ENCODE measurements around the gene WFDC5.

Gene WFDC5

DNA sequence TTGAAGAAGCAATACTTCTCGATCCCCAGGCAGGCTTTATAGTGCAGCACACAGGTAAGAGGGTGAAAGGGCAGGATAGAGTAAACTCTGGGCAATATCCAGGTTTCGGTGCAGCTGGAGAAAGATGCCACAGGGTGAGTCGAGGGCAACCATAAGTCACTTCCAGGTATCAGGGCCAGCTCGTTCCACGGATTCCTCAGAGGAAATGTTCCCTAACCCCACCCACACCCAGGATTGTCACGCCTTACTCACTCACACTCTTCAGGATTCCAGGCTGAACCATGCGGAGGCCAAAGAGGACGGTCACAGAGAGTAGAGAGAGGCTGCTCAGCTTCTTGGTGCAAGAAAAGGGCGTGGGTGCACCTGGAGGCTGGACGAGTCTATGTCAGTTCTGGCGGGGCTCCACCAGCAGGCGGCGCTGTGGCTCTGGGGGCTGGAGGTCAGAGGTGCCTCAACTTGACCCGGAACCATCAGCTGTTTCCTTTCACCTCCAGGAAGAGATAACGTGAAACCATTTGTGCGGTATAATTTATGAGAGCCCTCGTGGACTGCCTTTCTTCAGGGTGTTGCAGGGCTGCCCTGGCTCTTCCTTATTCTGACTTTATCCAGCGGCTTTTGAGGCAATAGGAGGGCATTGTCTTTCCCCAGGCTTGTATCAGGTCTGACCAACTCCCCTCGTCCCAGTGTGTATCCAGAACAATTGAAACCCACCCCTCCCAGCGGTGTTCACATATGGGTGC is 23.8 kb upstream of the WFDC5 start:
- peaks cover 2% of the 10 kb centered on the region for H3K9me3 ChIP-seq (ENCODE audit: insufficient read depth, low read depth, low read length)
- H3K79me1 ChIP-seq (ENCODE audit: low read length), result no peaks in the 10 kb centered on the region
- H3K18ac ChIP-seq (ENCODE audit: low read length), result no peak overlapping the region
- no peak overlapping the region for H2AK5ac ChIP-seq (ENCODE audit: low read length)
- WGBS (ENCODE audit: extremely low coverage, insufficient coverage, insufficient read length), result no CpG with 5 or more reads among the region's 20 CpGs
- H3K4me1 ChIP-seq (ENCODE audit: control insufficient read depth in 1 of 2, insufficient read depth in 2 of 2, low read length in 2 of 2), result no peaks in the 10 kb centered on the region
- peak; percentile 87 to 92 for DNase-seq
- H2BK5ac ChIP-seq (ENCODE audit: low read depth, low read length, poor library complexity), result no peak overlapping the region
- H3K4me2 ChIP-seq (ENCODE audit: low read length), result no peak overlapping the region
- no peak overlapping the region for H3K9ac ChIP-seq (ENCODE audit: low read length)
- no peak overlapping the region for H3K23ac ChIP-seq (ENCODE audit: low read length)
- H4K8ac ChIP-seq (ENCODE audit: low read depth, low read length), result no peak overlapping the region
- no peak overlapping the region for H3K27ac ChIP-seq (ENCODE audit: low read depth, low read length)
- H3K27me3 ChIP-seq (ENCODE audit: insufficient read depth, low read length), result no peaks in the 10 kb centered on the region
- no peak overlapping the region for H4K91ac ChIP-seq (ENCODE audit: low read depth, low read length)
- no peak overlapping the region for H4K12ac ChIP-seq (ENCODE audit: low read depth, low read length)
- H3K4ac ChIP-seq (ENCODE audit: low read depth, low read length), result no peak overlapping the region
- no peaks in the 10 kb centered on the region for H3K36me3 ChIP-seq (ENCODE audit: control insufficient read depth in 1 of 2, insufficient read depth in 2 of 2, low read length in 2 of 2)
- H2BK120ac ChIP-seq (ENCODE audit: insufficient read depth, low read length, poor library complexity), result no peak overlapping the region
- no peak overlapping the region for H2AFZ ChIP-seq (ENCODE audit: insufficient read depth, low read length, poor library complexity)
- no peak overlapping the region for H3K4me3 ChIP-seq (ENCODE audit: low read depth, low read length)
- no peak overlapping the region for H3K14ac ChIP-seq (ENCODE audit: low read length)
- H2BK12ac ChIP-seq (ENCODE audit: low read length), result no peak overlapping the region
- no peaks in the 10 kb centered on the region for H3K79me2 ChIP-seq (ENCODE audit: control insufficient read depth, insufficient read depth, low read length, poor library complexity)

DNA sequence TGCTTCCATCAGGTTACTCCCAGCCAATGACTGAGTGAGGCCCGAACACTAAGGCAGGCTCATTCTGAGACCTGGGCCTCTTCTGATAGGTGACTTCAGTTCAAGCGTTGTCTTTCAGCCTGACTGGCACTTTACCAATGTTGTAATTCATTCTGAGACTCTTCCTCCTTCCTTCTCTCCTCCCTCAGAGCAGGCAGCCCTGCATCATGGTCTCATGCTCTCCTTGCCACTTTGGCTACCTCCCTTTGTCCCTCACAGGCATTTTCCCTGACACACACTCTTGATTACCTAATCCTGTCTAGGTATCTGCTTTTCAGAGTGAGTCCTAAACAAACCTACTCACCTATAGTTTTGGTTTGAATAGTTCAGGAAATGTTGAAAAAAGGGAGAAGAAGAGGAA is 21.9 kb upstream of the WFDC5 start:
- Histone ChIP-seq H3K36me3 (ENCODE audit: control insufficient read depth in 1 of 2, insufficient read depth in 2 of 2, low read length in 2 of 2) (no peaks in the 10 kb centered on the region), H3K18ac (ENCODE audit: low read length) (no peak overlapping the region), H3K9ac (ENCODE audit: low read length) (no peak overlapping the region), H3K9me3 (ENCODE audit: insufficient read depth, low read depth, low read length) (no peaks in the 10 kb centered on the region), H2BK5ac (ENCODE audit: low read depth, low read length, poor library complexity) (no peak overlapping the region), H3K4me2 (ENCODE audit: low read length) (no peak overlapping the region), H2BK120ac (ENCODE audit: insufficient read depth, low read length, poor library complexity) (no peak overlapping the region), H3K79me2 (ENCODE audit: control insufficient read depth, insufficient read depth, low read length, poor library complexity) (no peaks in the 10 kb centered on the region), H3K4me3 (ENCODE audit: low read depth, low read length) (no peak overlapping the region), H2AK5ac (ENCODE audit: low read length) (no peak overlapping the region), H3K4me1 (ENCODE audit: control insufficient read depth in 1 of 2, insufficient read depth in 2 of 2, low read length in 2 of 2) (no peaks in the 10 kb centered on the region), H3K79me1 (ENCODE audit: low read length) (no peaks in the 10 kb centered on the region), H3K23ac (ENCODE audit: low read length) (no peak overlapping the region), H4K8ac (ENCODE audit: low read depth, low read length) (no peak overlapping the region), H4K12ac (ENCODE audit: low read depth, low read length) (no peak overlapping the region), H2AFZ (ENCODE audit: insufficient read depth, low read length, poor library complexity) (no peak overlapping the region), H2BK12ac (ENCODE audit: low read length) (no peak overlapping the region), H3K14ac (ENCODE audit: low read length) (no peak overlapping the region), H3K27ac (ENCODE audit: low read depth, low read length) (no peak overlapping the region), H3K4ac (ENCODE audit: low read depth, low read length) (no peak overlapping the region), H3K27me3 (ENCODE audit: insufficient read depth, low read length) (no peaks in the 10 kb centered on the region), H4K91ac (ENCODE audit: low read depth, low read length) (no peak overlapping the region)
- no CpG with 5 or more reads among the region's 2 CpGs for WGBS (ENCODE audit: extremely low coverage, insufficient coverage, insufficient read length)
- no peak for DNase-seq

DNA sequence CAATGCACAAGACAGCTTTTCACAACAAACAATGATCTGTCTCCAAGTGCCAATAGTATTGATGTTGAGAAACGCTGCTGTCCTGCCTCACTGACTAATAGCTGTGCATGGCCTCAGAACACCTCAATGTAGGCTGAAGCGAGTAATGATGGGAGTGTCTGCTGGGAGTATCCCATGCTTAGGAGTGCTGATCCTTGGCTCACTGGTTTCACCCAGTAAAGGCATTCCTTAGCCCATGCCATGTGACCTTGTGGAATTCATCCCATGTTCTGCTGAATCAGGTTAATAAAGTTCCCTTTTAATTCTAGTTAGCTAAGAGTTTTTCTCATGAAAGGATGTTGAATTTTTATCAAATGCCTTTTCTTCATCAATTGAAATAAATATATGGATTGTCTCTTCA is 13.1 kb upstream of the WFDC5 start:
- H3K79me1 ChIP-seq (ENCODE audit: low read length), result no peaks in the 10 kb centered on the region
- H3K27me3 ChIP-seq (ENCODE audit: insufficient read depth, low read length), result no peaks in the 10 kb centered on the region
- H4K91ac ChIP-seq (ENCODE audit: low read depth, low read length), result no peak overlapping the region
- no peak overlapping the region for H3K4me2 ChIP-seq (ENCODE audit: low read length)
- H2AFZ ChIP-seq (ENCODE audit: insufficient read depth, low read length, poor library complexity), result no peak overlapping the region
- H3K4me3 ChIP-seq (ENCODE audit: low read depth, low read length), result no peak overlapping the region
- no peak overlapping the region for H2BK12ac ChIP-seq (ENCODE audit: low read length)
- no peak overlapping the region for H4K8ac ChIP-seq (ENCODE audit: low read depth, low read length)
- H3K27ac ChIP-seq (ENCODE audit: low read depth, low read length), result no peak overlapping the region
- H3K23ac ChIP-seq (ENCODE audit: low read length), result no peak overlapping the region
- H3K18ac ChIP-seq (ENCODE audit: low read length), result no peak overlapping the region
- no peak overlapping the region for H2BK120ac ChIP-seq (ENCODE audit: insufficient read depth, low read length, poor library complexity)
- no peaks in the 10 kb centered on the region for H3K36me3 ChIP-seq (ENCODE audit: control insufficient read depth in 1 of 2, insufficient read depth in 2 of 2, low read length in 2 of 2)
- H3K79me2 ChIP-seq (ENCODE audit: control insufficient read depth, insufficient read depth, low read length, poor library complexity), result no peaks in the 10 kb centered on the region
- peak overlapping the region; percentile 5 for H3K9ac ChIP-seq (ENCODE audit: low read length)
- no peaks in the 10 kb centered on the region for H3K4me1 ChIP-seq (ENCODE audit: control insufficient read depth in 1 of 2, insufficient read depth in 2 of 2, low read length in 2 of 2)
- peak in 1 of 2 donors; percentile 42 for DNase-seq
- no peak overlapping the region for H3K14ac ChIP-seq (ENCODE audit: low read length)
- H2BK5ac ChIP-seq (ENCODE audit: low read depth, low read length, poor library complexity), result no peak overlapping the region
- H4K12ac ChIP-seq (ENCODE audit: low read depth, low read length), result no peak overlapping the region
- H2AK5ac ChIP-seq (ENCODE audit: low read length), result no peak overlapping the region
- no CpG with 5 or more reads among the region's 2 CpGs for WGBS (ENCODE audit: extremely low coverage, insufficient coverage, insufficient read length)
- no peaks in the 10 kb centered on the region for H3K9me3 ChIP-seq (ENCODE audit: insufficient read depth, low read depth, low read length)
- H3K4ac ChIP-seq (ENCODE audit: low read depth, low read length), result no peak overlapping the region

DNA sequence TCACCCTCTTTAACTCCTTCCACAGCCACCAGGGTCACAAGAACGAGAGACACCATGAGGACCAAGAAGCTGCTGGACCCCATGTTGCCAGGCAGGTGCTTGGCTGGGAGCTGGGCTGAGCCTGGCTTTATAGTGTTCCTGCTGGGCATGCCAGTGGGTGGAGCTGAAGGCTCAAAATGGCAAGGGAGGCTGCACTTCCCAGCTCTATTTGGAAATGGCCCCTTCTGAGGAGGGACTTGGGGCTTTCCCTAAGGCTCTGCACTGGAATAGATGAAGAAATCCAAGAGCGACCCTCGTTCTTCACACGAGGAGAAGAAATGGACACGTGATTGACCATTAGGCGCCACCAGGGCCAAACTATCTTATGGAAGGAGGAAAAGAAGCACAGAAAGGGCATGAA is 9.4 kb upstream of the WFDC5 start, which contains the start of gene WFDC12:
TSS of gene WFDC12 (minus strand) at position 101 of the 400 bp plus-strand sequence. CDS start at position 83, 18 bp downstream.
- Histone ChIP-seq H3K79me2 (ENCODE audit: control insufficient read depth, insufficient read depth, low read length, poor library complexity) (no peaks in the 10 kb centered on the region), H3K18ac (ENCODE audit: low read length) (no peak within 1 kb of the TSS), H3K27ac (ENCODE audit: low read depth, low read length) (no peak within 1 kb of the TSS), H3K14ac (ENCODE audit: low read length) (no peak within 1 kb of the TSS), H2BK12ac (ENCODE audit: low read length) (no peak within 1 kb of the TSS), H3K36me3 (ENCODE audit: control insufficient read depth in 1 of 2, insufficient read depth in 2 of 2, low read length in 2 of 2) (no peaks in the 10 kb centered on the region), H3K9me3 (ENCODE audit: insufficient read depth, low read depth, low read length) (no peaks in the 10 kb centered on the region), H3K4ac (ENCODE audit: low read depth, low read length) (no peak within 1 kb of the TSS), H4K12ac (ENCODE audit: low read depth, low read length) (no peak within 1 kb of the TSS), H3K23ac (ENCODE audit: low read length) (no peak within 1 kb of the TSS), H3K27me3 (ENCODE audit: insufficient read depth, low read length) (no peaks in the 10 kb centered on the region), H3K4me3 (ENCODE audit: low read depth, low read length) (no peak within 1 kb of the TSS), H3K79me1 (ENCODE audit: low read length) (no peaks in the 10 kb centered on the region), H2AFZ (ENCODE audit: insufficient read depth, low read length, poor library complexity) (no peak within 1 kb of the TSS), H3K4me1 (ENCODE audit: control insufficient read depth in 1 of 2, insufficient read depth in 2 of 2, low read length in 2 of 2) (no peaks in the 10 kb centered on the region), H3K4me2 (ENCODE audit: low read length) (no peak within 1 kb of the TSS), H4K8ac (ENCODE audit: low read depth, low read length) (no peak within 1 kb of the TSS), H3K9ac (ENCODE audit: low read length) (no peak within 1 kb of the TSS), H4K91ac (ENCODE audit: low read depth, low read length) (no peak within 1 kb of the TSS), H2BK120ac (ENCODE audit: insufficient read depth, low read length, poor library complexity) (no peak within 1 kb of the TSS), H2AK5ac (ENCODE audit: low read length) (no peak within 1 kb of the TSS), H2BK5ac (ENCODE audit: low read depth, low read length, poor library complexity) (no peak within 1 kb of the TSS)
- WGBS (ENCODE audit: extremely low coverage, insufficient coverage, insufficient read length), result no CpG with 5 or more reads among the region's 6 CpGs
- DNase-seq, result no peak

Measured in trophoblast cell (in vitro differentiated cells and primary cell).